ENCODE data around the gene ABCA12.

Gene ABCA12

GRCh38 chr2:215149894-215150293 lies 11.5 kb upstream of the ABCA12 start:
- Histone ChIP-seq H2AFZ (ENCODE audit: low read length) (no peak overlapping the region), H3K36me3 (ENCODE audit: insufficient read depth, low read length) (no peaks in the 10 kb centered on the region), H3K4me3 (ENCODE audit: low read depth, low read length, poor library complexity, severe bottlenecking) (no peak overlapping the region), H3K9ac (ENCODE audit: low read length) (no peak overlapping the region), H3K4me2 (ENCODE audit: low read length) (no peak overlapping the region), H4K20me1 (ENCODE audit: insufficient read depth, low read length) (no peaks in the 10 kb centered on the region), H3K27ac (ENCODE audit: low read depth, low read length, poor library complexity, severe bottlenecking) (no peak overlapping the region), H3K4me1 (ENCODE audit: insufficient read depth, low read length, severe bottlenecking) (no peaks in the 10 kb centered on the region), H3K9me2 (ENCODE audit: low read depth, low read length) (no peaks in the 10 kb centered on the region), H3K27me3 (ENCODE audit: insufficient read depth, low read length) (no peaks in the 10 kb centered on the region), H3F3A (ENCODE audit: insufficient read depth, low read length) (no peaks in the 10 kb centered on the region), H3K9me3 (ENCODE audit: low read length) (no peaks in the 10 kb centered on the region), H3K79me2 (ENCODE audit: insufficient read depth, low read length) (no peaks in the 10 kb centered on the region)
- no peak for TF ChIP-seq EZH2 (IDR thresholded peaks at IDR 0.05; ENCODE audit: borderline replicate concordance, low read length)
- TF ChIP-seq, protein P1, sequence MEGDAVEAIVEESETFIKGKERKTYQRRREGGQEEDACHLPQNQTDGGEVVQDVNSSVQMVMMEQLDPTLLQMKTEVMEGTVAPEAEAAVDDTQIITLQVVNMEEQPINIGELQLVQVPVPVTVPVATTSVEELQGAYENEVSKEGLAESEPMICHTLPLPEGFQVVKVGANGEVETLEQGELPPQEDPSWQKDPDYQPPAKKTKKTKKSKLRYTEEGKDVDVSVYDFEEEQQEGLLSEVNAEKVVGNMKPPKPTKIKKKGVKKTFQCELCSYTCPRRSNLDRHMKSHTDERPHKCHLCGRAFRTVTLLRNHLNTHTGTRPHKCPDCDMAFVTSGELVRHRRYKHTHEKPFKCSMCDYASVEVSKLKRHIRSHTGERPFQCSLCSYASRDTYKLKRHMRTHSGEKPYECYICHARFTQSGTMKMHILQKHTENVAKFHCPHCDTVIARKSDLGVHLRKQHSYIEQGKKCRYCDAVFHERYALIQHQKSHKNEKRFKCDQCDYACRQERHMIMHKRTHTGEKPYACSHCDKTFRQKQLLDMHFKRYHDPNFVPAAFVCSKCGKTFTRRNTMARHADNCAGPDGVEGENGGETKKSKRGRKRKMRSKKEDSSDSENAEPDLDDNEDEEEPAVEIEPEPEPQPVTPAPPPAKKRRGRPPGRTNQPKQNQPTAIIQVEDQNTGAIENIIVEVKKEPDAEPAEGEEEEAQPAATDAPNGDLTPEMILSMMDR (IDR thresholded peaks at IDR 0.05; ENCODE audit: low read length): no peak

- Histone ChIP-seq H3F3A (ENCODE audit: insufficient read depth, low read length) (no peaks in the 10 kb centered on the region), H3K4me1 (ENCODE audit: insufficient read depth, low read length, severe bottlenecking) (no peaks in the 10 kb centered on the region)
These were observed 11.1 kb upstream of the ABCA12 start for GRCh38 chr2:215149486-215149885.

GRCh38 chr2:215149060-215149459 lies 10.6 kb upstream of the ABCA12 start:
- no peaks in the 10 kb centered on the region for H3F3A ChIP-seq (ENCODE audit: insufficient read depth, low read length)
- no peaks in the 10 kb centered on the region for H3K4me1 ChIP-seq (ENCODE audit: insufficient read depth, low read length, severe bottlenecking)
- no peak overlapping the region for H3K4me3 ChIP-seq (ENCODE audit: low read depth, low read length, poor library complexity, severe bottlenecking)
- no peaks in the 10 kb centered on the region for H4K20me1 ChIP-seq (ENCODE audit: insufficient read depth, low read length)
- H3K27ac ChIP-seq (ENCODE audit: low read depth, low read length, poor library complexity, severe bottlenecking): no peak overlapping the region
- no peaks in the 10 kb centered on the region for H3K36me3 ChIP-seq (ENCODE audit: insufficient read depth, low read length)
- H3K9me2 ChIP-seq (ENCODE audit: low read depth, low read length): no peaks in the 10 kb centered on the region
- H3K4me2 ChIP-seq (ENCODE audit: low read length): no peak overlapping the region
- no peak overlapping the region for H3K9ac ChIP-seq (ENCODE audit: low read length)
- no peak overlapping the region for H2AFZ ChIP-seq (ENCODE audit: low read length)
- H3K9me3 ChIP-seq (ENCODE audit: low read length): no peaks in the 10 kb centered on the region
- no peak for TF ChIP-seq EZH2 (IDR thresholded peaks at IDR 0.05; ENCODE audit: borderline replicate concordance, low read length)
- TF ChIP-seq, protein P1 (IDR thresholded peaks at IDR 0.05; ENCODE audit: low read length): no peak
- H3K27me3 ChIP-seq (ENCODE audit: insufficient read depth, low read length): no peaks in the 10 kb centered on the region
- H3K79me2 ChIP-seq (ENCODE audit: insufficient read depth, low read length): no peaks in the 10 kb centered on the region

More at GRCh38 chr2:215149486-215149885, 11.1 kb upstream of the ABCA12 start:
- H3K9me2 ChIP-seq (ENCODE audit: low read depth, low read length): no peaks in the 10 kb centered on the region
- H3K4me2 ChIP-seq (ENCODE audit: low read length): no peak overlapping the region
- no peak overlapping the region for H2AFZ ChIP-seq (ENCODE audit: low read length)
- H3K27ac ChIP-seq (ENCODE audit: low read depth, low read length, poor library complexity, severe bottlenecking): no peak overlapping the region
- H3K9ac ChIP-seq (ENCODE audit: low read length): no peak overlapping the region
- TF ChIP-seq, protein P1 (IDR thresholded peaks at IDR 0.05; ENCODE audit: low read length): no peak
- no peak for TF ChIP-seq EZH2 (IDR thresholded peaks at IDR 0.05; ENCODE audit: borderline replicate concordance, low read length)
- no peaks in the 10 kb centered on the region for H4K20me1 ChIP-seq (ENCODE audit: insufficient read depth, low read length)
- H3K9me3 ChIP-seq (ENCODE audit: low read length): no peaks in the 10 kb centered on the region
- no peak overlapping the region for H3K4me3 ChIP-seq (ENCODE audit: low read depth, low read length, poor library complexity, severe bottlenecking)
- no peaks in the 10 kb centered on the region for H3K79me2 ChIP-seq (ENCODE audit: insufficient read depth, low read length)
- no peaks in the 10 kb centered on the region for H3K36me3 ChIP-seq (ENCODE audit: insufficient read depth, low read length)
- no peaks in the 10 kb centered on the region for H3K27me3 ChIP-seq (ENCODE audit: insufficient read depth, low read length)
